ENCODE measurements around the gene MRPL58.

- TF ChIP-seq, protein P1, sequence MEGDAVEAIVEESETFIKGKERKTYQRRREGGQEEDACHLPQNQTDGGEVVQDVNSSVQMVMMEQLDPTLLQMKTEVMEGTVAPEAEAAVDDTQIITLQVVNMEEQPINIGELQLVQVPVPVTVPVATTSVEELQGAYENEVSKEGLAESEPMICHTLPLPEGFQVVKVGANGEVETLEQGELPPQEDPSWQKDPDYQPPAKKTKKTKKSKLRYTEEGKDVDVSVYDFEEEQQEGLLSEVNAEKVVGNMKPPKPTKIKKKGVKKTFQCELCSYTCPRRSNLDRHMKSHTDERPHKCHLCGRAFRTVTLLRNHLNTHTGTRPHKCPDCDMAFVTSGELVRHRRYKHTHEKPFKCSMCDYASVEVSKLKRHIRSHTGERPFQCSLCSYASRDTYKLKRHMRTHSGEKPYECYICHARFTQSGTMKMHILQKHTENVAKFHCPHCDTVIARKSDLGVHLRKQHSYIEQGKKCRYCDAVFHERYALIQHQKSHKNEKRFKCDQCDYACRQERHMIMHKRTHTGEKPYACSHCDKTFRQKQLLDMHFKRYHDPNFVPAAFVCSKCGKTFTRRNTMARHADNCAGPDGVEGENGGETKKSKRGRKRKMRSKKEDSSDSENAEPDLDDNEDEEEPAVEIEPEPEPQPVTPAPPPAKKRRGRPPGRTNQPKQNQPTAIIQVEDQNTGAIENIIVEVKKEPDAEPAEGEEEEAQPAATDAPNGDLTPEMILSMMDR (IDR thresholded peaks at IDR 0.05), result no peak
- TF ChIP-seq POLR2A (IDR thresholded peaks at IDR 0.05), result no peak
These were observed 50.7 kb downstream of the MRPL58 start for GRCh38 chr17:75063201-75063600.
